ENCODE data around the gene FRMD4A.

DNA sequence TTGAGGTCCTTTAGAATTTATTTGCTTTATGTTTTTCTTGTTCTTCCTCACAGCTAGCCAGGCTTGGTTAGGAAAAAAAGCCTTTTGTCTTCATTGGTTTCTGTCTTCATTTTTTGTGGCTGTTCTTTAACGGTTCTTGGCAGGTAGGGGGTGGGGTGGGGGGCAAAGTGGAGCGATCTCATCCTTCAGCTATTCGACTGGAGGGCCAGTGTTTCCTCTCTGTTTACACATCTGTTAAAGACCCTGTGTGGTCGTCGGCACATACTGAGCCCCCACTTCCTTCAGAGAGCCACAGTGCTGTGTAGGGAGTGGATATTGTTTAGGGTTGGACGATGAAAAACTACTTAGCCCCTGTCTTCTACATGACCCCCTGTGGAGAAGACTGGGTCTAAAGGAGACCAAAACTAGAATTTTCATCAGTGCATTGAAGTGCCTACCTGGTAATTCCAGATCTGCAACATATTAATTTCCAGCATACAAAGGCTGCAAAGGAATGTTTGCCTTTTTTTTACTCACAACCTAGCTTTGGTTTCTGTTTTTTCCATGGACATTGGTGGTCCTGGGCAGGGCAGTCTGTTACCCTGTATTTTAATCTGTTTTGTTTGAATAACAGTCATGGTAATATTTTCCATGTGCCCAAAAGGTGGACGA lies 714.9 kb downstream of the FRMD4A start:
- TF ChIP-seq POLR2A (IDR thresholded peaks at IDR 0.05; ENCODE audit: low read depth, low read length) (no peak), POLR2AphosphoS5 (IDR thresholded peaks at IDR 0.05; ENCODE audit: low read depth, low read length) (no peak)

Measured in GM12892 (cell line).